Keratinocyte (primary cell): ENCODE measurements around the gene ELF5.

Experiments used
- CTCF ChIP-seq, 3 experiments: IDR thresholded peaks in 1 of 3; conservative IDR thresholded peaks in 1 of 3; optimal IDR thresholded peaks in 1 of 3; 2 replicates in 2 of 3; 3 replicates in 1 of 3; pipeline versions ENCODE3 to v1.5.1; 2011; ENCODE audit warnings: low read length in 3 of 3, mild to moderate bottlenecking in 3 of 3, moderate library complexity in 2 of 3, control low read depth in 1 of 3, inconsistent platforms in 1 of 3; ENCODE audit not compliant: insufficient read depth in 2 of 3; ENCODE audit errors: extremely low read depth in 1 of 3
- EZH2 ChIP-seq: IDR thresholded peaks from one replicate; pipeline ENCODE4 v1.6.1; 2012; ENCODE audit warnings: inconsistent platforms, mild to moderate bottlenecking, low read length, moderate library complexity

GRCh38 chr11:34480314-34480713, 33.3 kb downstream of the ELF5 start:
- TF ChIP-seq CTCF (optimal IDR thresholded peaks at IDR 0.05 in 1 of 3, IDR thresholded peaks at IDR 0.05 in 1 of 3, conservative IDR thresholded peaks at IDR 0.05 in 1 of 3; ENCODE audit: extremely low read depth in 1 of 3, insufficient read depth in 2 of 3, low read length in 3 of 3) (no peak), EZH2 (no peak)
